Activated CD8-positive, alpha-beta memory T cell treated with anti-CD3 and anti-CD28 coated beads for 48 hours (primary cell): ENCODE data around the gene NDUFB2.
"Not testable (repeated sequence)": the region's sequence is repeated elsewhere in the genome, so short reads cannot be mapped to it uniquely, and the experiment has no call there.

Experiments
- DNase-seq, 3 experiments: peaks; one replicate each; pipeline ENCODE4 v3.0.0-alpha.2; 2020; ENCODE audit warnings: low read depth in 2 of 3, low spot score in 2 of 3

Gene NDUFB2

DNA sequence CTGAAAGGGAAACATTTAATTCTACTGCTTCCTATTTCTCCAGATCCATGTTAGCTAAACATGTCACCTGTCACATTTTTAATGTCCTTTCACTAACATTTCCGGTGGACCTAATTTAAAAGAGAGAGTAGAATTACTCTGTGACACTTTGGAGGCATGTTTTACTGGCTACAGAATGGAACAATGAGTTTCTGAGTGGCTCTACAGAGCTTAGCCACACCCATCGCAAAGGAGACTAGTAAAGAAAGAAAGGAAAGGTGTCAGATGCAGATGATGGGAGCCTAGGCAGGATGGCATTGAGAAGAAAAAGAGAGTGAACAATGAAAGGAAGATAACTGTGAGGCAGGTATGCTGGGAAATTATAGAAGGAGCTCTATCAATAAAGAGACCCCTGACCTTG lies 35.9 kb downstream of the NDUFB2 start:
- no peak for DNase-seq

GRCh38 chr7:140734096-140734495 lies 37.6 kb downstream of the NDUFB2 start:
- no peak for DNase-seq

- DNase-seq = no peak
Observed at GRCh38 chr7:140734729-140735128, 38.2 kb downstream of the NDUFB2 start.

- DNase-seq = no peak
Observed at GRCh38 chr7:140738280-140738679, 41.8 kb downstream of the NDUFB2 start.

- DNase-seq = not testable (repeated sequence)
Observed at GRCh38 chr7:140743255-140743654, 46.7 kb downstream of the NDUFB2 start.

GRCh38 chr7:140744005-140744404 lies 47.5 kb downstream of the NDUFB2 start:
- DNase-seq = no peak

GRCh38 chr7:140745266-140746058 lies 49.0 kb downstream of the NDUFB2 start:
- no peak for DNase-seq

DNA sequence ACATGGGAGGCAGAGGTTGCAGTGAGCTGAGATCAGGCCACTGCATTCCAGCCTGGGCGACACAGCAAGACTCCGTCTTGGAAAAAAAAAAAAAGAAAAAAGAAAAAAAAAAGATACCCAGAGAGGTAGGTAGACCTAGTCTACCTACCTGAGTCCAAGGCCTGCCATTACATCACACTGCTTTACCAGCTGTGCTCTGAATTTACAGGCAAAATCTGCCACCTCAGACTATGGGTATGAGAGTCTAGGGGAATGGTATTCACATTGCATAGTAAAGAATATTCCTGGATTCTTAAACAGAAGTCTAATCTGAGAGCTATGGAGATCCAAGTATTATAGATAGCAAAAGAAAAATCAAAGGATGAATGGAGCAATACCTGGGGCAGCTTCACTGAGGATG lies 50.2 kb downstream of the NDUFB2 start:
- no peak for DNase-seq

- no peak for DNase-seq
Observed at GRCh38 chr7:140752533-140752932, 56.0 kb downstream of the NDUFB2 start.

DNA sequence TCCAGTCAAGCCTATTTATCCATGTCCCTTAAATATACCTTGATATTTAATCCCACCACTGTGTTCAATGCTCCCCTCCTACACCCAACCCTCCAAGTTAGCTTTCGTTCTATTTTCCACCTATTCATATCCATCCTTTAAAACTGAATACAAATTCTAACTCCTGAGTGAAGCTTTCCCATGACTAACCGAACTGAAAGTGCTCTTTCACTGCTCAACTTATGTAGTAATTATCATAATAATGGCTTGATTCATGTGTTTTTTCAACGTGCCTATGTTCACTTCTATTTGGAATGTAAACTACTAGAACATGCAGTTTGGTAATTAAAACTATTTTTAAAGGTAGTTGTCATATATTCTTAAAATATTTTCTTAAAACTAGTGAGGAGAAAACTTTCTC lies 58.0 kb downstream of the NDUFB2 start:
- no peak for DNase-seq
